HPDE6-E6E7 (cell line): Measurements from ENCODE around the gene GLS.
"Not testable (repeated sequence)": the region's sequence is repeated elsewhere in the genome, so short reads cannot be mapped to it uniquely, and the experiment has no call there.

Source experiments
- DNase-seq: peaks from one replicate; pipeline ENCODE4 v3.0.0; 2011; ENCODE audit warnings: missing footprints; ENCODE audit errors: extremely low spot score

Gene GLS

GRCh38 chr2:190880378-190881083 is at the start of gene GLS:
GLS (plus strand) TSS chr2:190880821; CDS start chr2:190881085, 264 bp downstream.
- peak; percentile 98 for DNase-seq

- DNase-seq = no peak
Observed at GRCh38 chr2:190831941-190832340, 48.7 kb upstream of the GLS start.

DNA sequence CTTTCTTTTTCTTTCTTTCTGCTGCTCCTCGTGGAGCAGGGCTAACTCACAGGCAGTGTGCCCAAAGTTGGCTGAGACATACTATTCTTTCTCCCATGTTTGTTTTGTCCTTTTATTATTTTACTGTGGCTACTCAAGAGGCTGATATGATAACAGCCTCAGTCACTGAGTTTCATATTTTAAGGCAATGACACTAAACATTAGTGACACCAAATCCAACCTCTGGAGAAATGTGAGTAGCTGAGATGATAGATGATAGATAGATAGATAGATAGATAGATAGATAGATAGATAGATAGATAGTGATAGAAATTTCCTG is 45.8 kb upstream of the GLS start:
- no peak for DNase-seq

DNA sequence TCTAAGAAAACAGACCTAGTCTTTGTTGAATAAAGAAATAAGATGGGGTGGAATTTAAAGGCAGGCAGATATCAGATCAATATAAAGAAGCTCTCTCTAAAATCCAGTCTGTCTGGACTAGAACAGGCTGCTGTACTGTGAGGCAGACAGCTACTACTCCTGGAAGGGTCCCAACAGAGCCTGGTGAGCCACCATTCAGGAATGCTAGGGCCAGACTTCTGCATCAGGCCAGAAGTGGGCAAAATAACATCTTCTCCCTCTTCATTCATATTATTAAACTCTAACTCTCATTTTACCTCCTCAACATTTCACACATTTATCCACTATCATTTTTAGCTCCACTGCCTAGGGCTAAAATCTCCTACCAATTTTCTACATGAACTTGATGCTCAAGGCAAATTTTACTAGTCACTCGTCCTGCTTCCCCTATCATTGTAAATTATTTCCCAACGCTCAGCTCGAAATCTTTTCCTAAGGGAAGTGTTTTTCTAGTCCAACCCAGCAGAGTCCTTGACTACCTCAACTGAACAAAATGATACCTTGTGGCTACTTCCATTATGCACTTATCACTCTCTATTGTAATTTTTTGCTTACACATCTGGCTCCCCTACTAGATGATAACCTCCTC is 45.2 kb upstream of the GLS start:
- DNase-seq = peak; percentile 20

DNA sequence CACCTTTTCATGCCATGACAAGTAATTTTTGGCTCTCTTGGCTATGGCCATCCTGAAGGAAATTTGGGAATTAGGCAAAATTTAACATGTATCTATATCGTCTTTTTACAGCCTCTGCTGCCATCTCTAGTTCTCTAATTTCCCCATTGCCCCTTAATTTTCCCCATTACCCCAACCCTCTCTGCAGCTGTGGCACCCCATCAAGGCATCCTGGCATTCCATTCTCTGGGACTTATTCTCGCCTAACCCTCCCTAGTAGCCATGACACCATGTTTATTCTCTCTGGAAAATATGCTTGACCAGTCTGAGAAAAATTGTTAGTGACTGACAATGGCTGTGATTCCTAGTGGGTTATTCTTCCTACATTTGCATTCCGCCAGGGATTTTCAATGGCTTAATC is 43.9 kb upstream of the GLS start:
- DNase-seq = no peak

DNA sequence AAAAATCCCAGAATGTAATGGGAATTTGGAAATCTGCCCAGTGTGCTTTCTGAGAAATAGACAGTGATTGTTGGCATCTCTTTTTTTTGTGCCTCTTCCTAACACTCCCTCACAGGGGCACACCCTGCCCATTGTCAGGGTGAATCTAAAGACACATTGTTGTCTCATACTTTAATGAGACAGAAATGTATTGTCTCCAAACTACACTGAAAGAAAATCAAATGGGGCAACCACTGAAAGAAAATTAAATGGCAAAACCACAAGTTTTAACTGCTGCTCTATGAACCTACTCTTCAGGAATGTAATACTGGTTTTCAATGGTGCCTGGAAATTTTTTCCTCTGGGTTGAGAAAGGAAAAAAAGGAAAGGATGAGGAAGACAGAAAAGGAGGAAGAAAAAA is 43.2 kb upstream of the GLS start:
- DNase-seq = no peak

DNA sequence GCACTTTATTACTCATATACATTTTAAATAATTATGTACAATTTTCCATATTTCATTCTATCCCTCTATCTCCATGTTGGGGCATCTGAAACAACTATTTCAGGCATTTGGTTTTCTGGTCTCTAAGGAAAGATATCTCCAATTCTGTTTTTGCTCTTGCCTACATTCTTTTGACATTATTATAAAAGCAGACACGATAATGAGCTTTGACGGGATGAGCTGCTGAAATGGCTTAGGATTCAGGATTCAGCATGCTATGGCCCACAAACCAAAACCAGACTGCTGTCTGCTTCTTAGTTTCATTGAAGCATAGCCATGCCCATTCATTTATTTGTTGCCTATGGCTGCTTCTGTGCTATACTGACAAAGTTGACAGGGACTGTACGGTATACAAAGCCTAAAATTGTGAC is 42.7 kb upstream of the GLS start:
- no peak for DNase-seq

DNA sequence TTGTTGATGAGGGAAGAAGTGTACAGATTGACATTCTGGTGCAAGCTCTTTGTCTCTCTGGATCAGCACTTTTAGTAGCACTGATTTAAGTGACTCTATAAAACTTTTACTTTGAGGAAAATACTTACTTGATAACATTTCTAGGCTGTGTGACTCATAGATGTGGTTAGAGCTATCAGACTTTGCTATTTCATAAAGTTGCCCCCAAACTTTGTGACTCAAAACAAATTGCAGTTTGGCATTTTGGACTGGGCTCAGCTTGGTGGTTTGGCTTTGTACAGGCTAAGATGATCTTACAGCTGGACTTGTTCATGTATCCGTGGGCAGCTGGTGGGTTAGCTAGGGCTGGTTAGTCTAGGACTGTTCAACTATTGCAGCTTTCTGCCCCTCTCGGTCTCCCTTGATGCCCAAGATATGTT is 42.1 kb upstream of the GLS start:
- no peak for DNase-seq

GRCh38 chr2:190840569-190841172 is 40.0 kb upstream of the GLS start:
- DNase-seq = no peak

GRCh38 chr2:190841707-190842505 is 38.7 kb upstream of the GLS start:
- DNase-seq = no peak

DNA sequence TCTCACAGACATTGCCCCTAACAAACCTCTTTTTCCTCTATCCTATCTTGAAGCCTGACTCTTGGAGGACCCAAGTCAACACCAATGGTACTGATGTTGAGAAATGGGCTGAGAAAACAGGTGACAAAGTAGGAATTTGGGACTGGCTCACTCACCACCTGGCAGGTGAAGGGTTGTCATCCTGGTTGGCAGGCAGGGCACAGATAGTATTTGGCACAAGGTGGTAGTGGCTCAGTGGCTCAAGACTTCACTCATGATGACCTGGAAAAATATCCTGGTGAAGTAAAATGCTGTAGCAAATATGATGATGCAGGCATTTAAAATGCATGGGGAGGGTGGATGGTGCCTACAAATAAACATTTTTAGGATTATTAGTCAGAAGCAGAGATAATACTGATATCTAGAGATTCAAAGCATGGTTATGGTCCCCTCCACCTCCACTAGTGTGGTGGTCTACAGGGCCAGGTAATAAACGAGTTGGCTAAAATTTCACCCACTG is 38.0 kb upstream of the GLS start:
- no peak for DNase-seq

DNA sequence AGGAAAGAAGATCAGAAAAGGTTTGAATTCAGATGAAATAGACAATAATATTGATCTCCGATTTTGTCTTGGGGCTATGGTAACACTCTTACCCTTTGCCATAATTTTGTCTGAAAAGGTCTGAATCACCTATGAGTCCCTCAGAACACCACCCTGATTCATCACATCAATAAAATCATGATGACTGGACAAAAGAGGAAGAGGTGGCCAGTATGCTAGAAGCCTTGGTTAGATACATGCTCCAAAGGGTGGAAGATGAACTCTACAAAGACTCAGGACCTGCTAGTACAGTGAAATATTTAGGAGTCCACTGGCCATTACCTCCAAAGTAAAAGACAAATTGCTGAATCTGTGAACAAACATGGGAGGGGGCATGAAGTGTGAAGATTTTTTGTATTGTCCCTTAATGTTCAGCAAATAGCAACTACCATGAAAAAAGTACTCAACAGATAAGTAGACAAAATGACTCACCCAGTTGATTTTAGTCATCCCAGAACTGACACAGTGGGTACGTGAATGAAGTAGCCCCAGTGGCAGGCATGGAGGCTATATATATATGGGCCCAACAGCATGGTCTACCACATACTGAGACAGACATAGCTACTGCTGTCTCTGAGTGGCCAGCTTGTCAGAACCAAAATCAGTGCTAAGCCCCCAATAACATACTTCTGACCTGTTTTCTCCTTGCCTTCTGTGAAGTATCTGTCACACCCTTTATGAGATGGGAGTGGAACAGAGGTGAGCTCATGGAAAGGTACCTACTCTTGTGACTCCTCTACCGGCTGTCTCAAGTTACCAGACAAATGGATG is 36.5 kb upstream of the GLS start:
- peak; percentile 60 for DNase-seq

DNA sequence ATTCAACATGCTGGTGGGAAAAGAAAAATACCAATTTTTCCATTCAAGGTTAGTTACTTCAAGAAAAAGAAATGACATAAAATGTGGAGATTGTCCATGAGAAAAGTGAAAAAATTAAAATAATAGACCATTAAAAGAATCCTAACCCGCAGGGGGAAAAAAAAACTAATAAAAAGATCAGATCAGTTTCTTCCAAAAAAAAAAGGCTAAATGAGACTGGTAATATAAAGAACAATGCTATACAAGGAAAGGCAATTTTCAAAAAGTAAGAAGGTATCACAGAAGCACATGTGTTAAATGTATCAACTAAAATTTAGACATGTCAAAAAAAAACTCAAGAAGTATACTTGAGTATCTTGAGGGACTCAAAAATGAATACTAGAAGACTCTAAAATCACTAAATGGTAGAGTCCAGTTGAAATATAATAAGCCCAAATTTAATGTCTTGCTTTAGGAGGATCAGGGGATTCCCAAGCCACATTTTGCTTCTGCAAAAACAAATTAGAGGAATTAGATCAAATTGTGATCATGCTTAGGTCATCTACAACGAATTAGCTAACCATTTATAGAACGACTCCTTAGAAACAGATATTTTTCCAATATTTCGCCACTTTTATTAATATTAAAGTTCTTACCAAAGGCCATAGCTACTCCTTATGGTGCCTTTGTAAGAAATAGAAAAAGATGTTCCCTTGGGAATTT is 35.8 kb upstream of the GLS start:
- DNase-seq = no peak

DNA sequence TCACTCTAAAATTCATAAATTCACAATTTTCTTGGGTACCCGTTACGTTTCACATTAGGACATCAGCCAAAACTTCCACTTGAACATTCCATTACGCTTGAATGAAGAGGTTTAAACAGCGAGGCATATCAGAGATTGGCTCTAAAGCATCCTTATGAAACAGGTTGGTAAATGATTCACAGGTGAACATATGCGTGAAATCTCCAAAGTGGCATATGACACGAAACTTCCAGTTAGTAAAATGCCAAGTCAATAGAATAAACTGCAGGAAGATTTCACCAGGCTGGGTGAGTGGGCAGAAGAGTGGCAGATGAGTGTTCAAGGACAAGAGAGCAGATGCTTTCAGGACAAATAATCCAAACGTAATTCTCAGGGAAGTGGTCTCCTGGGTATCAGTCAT is 33.9 kb upstream of the GLS start:
- no peak for DNase-seq

DNA sequence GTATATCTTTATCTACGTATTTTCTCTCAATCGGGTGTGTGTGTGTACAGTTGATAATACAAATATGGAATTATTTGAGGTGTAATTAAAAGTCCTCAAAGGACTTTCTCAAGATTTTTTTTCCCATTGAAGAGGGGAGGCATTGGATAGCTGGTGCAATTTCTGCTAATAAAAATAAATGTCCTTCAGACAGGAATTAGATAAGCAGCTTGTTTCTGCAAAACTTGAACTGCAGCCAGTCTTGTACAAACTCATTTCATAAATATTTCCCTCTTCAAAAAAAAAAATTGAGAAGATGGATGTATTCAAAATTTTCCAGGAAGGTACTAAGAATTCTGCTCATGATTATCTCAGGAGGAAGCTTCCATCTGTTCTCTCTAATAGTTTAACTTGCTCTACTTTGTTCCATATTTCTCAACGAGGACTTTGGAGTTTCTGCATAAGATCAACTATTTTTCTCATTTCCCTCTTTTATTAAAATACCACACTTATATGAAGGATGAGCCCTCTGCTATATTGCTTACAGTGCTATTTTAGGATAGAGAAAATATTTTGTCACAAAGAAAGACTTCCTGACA is 33.0 kb upstream of the GLS start:
- DNase-seq = no peak

DNA sequence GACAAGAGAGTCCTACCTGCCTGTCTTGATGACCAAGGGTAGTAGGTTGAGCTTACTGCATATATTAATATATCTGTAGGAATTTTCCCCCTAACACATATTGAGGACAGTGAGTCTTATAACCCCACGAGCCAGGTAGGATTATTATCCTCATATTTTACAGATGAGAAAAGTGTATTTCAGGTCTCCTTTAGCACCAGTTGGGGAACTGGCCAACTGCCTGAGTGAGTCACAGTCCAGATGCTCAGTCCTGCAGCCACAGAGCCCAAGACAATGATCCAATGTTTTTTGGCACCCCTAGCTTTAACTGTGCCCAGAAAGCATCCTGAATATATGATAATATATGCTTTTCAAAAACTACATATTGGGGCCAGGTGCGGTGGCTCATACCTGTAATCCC is 30.8 kb upstream of the GLS start:
- peak; percentile 21 for DNase-seq

GRCh38 chr2:190853022-190853421 is 27.6 kb upstream of the GLS start:
- not testable (repeated sequence) for DNase-seq

DNA sequence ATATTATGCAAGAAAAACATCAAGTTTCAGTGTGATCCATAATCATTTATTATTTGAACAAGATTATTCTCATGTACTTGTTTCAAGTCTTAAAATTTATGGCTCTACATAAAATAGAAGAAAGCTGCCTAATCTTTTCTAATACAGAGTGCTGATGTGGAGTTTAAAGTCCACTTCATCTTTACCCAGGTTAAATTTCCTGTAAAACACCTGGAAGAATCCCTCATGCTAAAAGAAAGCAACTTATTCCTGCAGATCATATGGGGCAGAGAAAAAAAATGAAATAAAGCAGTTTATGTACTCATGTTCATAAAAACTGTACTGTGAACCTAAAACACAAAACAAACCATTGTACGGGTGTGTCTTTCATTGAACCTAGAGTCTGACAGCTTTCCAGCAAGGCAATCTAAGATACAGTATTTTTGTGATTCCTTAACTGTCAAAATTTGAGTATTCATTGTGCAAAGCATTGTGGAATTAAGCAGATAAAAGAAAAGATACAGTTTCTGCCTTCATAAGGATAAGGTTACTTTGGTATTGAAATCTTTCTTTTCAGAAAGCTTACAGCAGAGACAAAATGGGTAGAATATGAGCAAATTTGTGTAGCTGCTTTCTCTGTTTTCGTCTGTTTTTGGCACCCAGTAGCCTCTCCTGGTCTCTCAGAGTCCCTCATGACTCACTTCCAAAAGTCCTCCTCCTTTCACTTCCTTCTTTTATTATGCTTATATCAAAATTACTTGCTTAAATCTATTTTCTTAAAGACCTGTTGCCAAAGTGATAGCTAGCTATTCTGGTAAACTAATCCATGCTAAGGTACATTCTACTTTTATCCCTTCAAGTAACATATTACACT is 26.9 kb upstream of the GLS start:
- DNase-seq = no peak

GRCh38 chr2:190854726-190855125 is 25.9 kb upstream of the GLS start:
- no peak for DNase-seq

DNA sequence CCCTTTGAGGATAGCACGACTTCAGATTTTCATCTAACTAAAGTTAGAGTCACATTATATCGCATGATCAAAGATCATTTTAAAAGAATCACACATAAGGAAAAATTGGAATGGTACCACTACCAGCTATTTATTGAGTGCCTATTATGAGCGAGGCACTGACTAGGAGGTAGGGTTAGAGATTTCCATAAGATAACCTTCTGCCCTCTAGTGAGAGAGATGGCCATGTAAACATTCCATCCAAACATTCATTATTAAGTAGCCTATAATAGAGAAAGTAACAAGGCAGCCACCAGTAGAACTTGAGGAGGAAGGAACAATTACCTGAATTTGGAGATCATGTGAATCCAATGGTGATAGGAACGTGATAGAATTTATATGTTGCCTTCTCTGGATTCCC is 25.4 kb upstream of the GLS start:
- no peak for DNase-seq
